ENCODE measurements around the gene LRIG2. TPM values are rescaled to one million over a fixed set of nuclear protein-coding genes. Genes with fewer than 3 reads are reported as not detected.

Gene LRIG2
- total and polyA plus RNA-seq, 12 donors: 3.0 to 11.3 (median 8.3) TPM

- peaks cover 0 to 5% (median 0%) of the 10 kb centered on the region in 9 donors for H3K36me3 ChIP-seq
- TF ChIP-seq, protein P1, sequence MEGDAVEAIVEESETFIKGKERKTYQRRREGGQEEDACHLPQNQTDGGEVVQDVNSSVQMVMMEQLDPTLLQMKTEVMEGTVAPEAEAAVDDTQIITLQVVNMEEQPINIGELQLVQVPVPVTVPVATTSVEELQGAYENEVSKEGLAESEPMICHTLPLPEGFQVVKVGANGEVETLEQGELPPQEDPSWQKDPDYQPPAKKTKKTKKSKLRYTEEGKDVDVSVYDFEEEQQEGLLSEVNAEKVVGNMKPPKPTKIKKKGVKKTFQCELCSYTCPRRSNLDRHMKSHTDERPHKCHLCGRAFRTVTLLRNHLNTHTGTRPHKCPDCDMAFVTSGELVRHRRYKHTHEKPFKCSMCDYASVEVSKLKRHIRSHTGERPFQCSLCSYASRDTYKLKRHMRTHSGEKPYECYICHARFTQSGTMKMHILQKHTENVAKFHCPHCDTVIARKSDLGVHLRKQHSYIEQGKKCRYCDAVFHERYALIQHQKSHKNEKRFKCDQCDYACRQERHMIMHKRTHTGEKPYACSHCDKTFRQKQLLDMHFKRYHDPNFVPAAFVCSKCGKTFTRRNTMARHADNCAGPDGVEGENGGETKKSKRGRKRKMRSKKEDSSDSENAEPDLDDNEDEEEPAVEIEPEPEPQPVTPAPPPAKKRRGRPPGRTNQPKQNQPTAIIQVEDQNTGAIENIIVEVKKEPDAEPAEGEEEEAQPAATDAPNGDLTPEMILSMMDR (IDR thresholded peaks at IDR 0.05): no peak
- no peak for DNase-seq
- intact Hi-C loops (cut with DNase I): loop anchor here in 1 of 10 donors (10.0 kb wide), 1 partner anchor 316 kb away; no protein-coding TSS in a partner anchor
- no peaks in the 10 kb centered on the region for H3K9me3 ChIP-seq
- H3K4me1 ChIP-seq: peaks cover 7 to 35% (median 30%) of the 10 kb centered on the region in 9 donors
- H3K4me3 ChIP-seq: no peak overlapping the region
- no peak overlapping the region for H3K27ac ChIP-seq
- ATAC-seq: no peak
- H3K27me3 ChIP-seq: no peaks in the 10 kb centered on the region
Observed at GRCh38 chr1:113138778-113139177, 65.8 kb downstream of the LRIG2 start.

DNA sequence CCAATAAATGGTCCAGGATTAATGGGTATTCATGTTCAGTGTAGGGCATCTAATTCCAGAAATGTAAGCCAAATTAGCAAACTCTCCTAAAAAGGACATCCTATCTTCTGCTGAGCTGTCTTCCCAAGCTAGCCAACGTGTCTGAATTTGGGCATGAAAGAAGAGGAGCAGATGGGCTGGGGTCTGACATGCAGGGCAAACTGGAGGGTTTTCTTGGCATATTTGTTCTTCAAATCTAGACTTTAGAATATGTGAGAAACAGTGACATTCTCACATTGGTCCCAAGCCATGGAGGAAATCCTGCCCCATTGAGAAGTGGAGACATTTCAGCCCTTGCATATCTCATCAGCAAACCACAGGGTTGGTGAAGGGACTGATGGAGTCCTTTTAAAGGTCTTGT lies 67.2 kb downstream of the LRIG2 start:
- H3K27ac ChIP-seq: no peak overlapping the region
- ATAC-seq (no peak), DNase-seq (no peak)
- no peaks in the 10 kb centered on the region for H3K27me3 ChIP-seq
- intact Hi-C loops (cut with DNase I): loop anchor here (1.0 to 10.0 kb wide), 10 partner anchors 245 to 539 kb away; partner anchors contain the start of gene MAGI3 (in 3 of the 10)
- no peak overlapping the region for H3K4me3 ChIP-seq
- H3K36me3 ChIP-seq: no peaks in the 10 kb centered on the region
- H3K4me1 ChIP-seq: peaks cover 7 to 37% (median 30%) of the 10 kb centered on the region in 9 donors
- no peaks in the 10 kb centered on the region for H3K9me3 ChIP-seq
- 88 to 94% methylated on average over 1 of the region's 1 CpG for WGBS, 2 donors
- TF ChIP-seq, protein P1 (IDR thresholded peaks at IDR 0.05): no peak

- Histone ChIP-seq H3K27me3 (no peaks in the 10 kb centered on the region), H3K4me3 (peak overlapping the region in 4 of 10 donors; percentile 2 to 24 (median 12)), H3K36me3 (no peaks in the 10 kb centered on the region), H3K4me1 (peaks cover 7 to 37% (median 30%) of the 10 kb centered on the region in 9 donors), H3K9me3 (no peaks in the 10 kb centered on the region), H3K27ac (peak overlapping the region in 6 of 10 donors; percentile 6 to 68 (median 54))
- 33 to 35% methylated on average over 13 of the region's 13 CpGs for WGBS, 2 donors
- peak; percentile 77 to 92 (median 90) for ATAC-seq
- intact Hi-C loops (cut with DNase I): loop anchor here (1.0 to 10.0 kb wide), 11 partner anchors 244 to 538 kb away; partner anchors contain the start of gene MAGI3 (in 3 of the 10)
- peak; percentile 32 to 66 for DNase-seq
- TF ChIP-seq, protein P1 (IDR thresholded peaks at IDR 0.05): peak; percentile 68 to 91 (median 84)
Observed at GRCh38 chr1:113140588-113141446, 67.8 kb downstream of the LRIG2 start.

DNA sequence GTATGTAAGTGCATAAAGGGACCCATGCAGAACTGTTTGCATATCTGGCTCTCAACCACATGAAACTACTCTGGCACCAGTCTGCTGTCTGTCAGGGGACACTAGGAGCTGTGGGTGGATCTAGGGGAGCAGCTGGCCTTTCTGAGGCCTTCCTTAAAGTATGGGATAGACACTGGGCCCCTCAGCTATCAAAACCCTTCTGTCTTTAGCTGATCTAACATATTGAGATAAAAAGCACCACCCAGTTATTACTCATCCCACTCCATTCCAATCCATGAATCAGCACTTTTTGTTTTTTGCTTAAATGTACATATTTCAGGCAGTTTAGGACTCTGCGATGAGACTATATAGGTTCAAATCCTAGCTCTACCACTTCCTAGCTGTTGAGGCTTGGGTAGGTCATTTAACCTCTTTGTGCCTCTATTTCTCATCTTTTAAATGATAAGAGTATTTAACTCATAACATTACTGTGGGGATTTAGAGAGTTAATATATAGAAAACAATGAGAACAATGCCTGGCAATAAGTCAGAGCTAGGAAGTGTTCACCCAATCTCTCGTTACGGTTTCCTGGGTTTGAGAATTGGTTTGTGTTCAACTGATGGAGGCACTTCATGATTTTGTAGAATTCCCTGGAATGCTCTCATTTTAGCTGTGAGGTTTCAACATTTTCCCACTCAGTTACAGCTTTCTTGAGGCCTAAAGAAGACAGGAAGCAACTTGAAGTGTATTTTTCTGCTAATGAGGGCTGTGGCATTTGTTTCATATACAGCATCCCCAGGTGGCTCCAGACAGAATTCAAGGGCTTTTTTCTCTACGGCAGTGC lies 68.9 kb downstream of the LRIG2 start:
- no peaks in the 10 kb centered on the region for H3K27me3 ChIP-seq
- intact Hi-C loops (cut with DNase I): loop anchor here (1.0 to 10.0 kb wide), 10 partner anchors 243 to 537 kb away; partner anchors contain the start of gene MAGI3 (in 3 of the 10)
- H3K9me3 ChIP-seq: no peaks in the 10 kb centered on the region
- no peak for DNase-seq
- 68 to 72% methylated on average over 4 of the region's 4 CpGs for whole genome bisulfite sequencing, 2 donors
- H3K4me1 ChIP-seq: peaks cover 7 to 37% (median 30%) of the 10 kb centered on the region in 9 donors
- H3K4me3 ChIP-seq: no peak overlapping the region
- TF ChIP-seq, protein P1 (IDR thresholded peaks at IDR 0.05): no peak
- no peaks in the 10 kb centered on the region for H3K36me3 ChIP-seq
- peak in 3 of 8 donors; percentile 7 to 26 (median 9) for ATAC-seq
- H3K27ac ChIP-seq: peak overlapping the region in 3 of 10 donors; percentile 6 to 56 (median 47)
